H4 (cell line): ENCODE data around the gene LDB2. TPM values are rescaled to one million over a fixed set of nuclear protein-coding genes. Genes with fewer than 3 reads are reported as not detected.

Source experiments
- DNase-seq: peaks from one replicate; pipeline ENCODE4 v3.0.0-alpha.2; 2015; ENCODE audit warnings: low spot score
- total RNA-seq: library from RNA; depleted of rRNA; stranded (reverse); fragments of >200 nt; shearing (Covaris generic); gene quantifications from 2 replicates; pipeline ENCODE4 v1.2.3, GENCODE V29; 2014

Gene LDB2
- total RNA-seq, 1 experiment from 2014 or later = 16.8 TPM

DNA sequence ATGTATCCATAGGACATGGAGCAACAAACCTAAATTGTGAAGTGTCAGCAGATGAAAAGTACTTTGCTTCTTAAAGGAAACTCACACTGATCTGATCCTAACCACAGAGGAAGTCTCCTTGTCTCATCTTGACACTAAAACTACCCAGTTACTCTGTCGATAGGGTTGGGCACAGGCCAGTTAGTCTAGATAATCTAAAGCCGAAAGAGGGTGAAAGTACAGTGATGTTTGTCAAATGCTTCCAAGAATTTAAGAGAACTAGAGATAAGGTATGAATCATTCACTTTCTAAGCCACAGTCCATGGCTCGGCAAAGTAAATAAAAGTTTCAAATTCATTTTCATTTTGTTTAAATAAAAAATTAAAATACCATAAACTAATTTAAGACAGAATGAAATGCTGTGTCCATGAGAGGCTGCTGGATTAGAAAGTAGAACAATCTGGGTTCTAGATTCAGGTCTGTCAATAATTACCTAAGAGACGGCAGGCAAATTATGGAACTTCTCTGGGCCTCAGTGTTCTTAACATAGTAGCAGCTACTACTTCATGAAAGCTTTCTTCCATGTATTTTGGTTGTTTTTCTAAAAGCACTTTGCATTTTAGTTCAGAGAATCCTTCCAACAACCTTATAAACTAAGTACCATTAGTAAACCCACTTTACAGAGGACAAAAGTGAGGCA lies 176.7 kb downstream of the LDB2 start:
- peak; percentile 47 for DNase-seq

DNA sequence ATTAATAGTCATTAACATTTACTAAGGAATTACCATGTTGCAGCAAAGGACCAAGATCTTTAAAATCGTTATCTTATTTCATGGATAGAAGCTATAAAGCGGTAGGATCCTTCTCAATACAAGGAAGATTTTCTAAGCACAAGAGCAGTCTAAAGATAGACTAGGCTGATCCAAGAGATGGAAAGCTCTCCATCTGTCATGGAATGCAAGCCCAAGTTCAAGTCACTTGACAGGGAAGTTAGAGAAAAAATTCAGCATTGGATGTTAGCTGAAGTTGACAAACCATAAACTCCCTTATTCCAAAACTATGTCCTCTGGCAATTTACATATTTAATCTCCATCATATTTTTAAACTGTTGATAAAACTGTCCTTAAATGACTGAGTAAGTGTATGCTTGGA lies 177.7 kb downstream of the LDB2 start:
- DNase-seq = no peak

DNA sequence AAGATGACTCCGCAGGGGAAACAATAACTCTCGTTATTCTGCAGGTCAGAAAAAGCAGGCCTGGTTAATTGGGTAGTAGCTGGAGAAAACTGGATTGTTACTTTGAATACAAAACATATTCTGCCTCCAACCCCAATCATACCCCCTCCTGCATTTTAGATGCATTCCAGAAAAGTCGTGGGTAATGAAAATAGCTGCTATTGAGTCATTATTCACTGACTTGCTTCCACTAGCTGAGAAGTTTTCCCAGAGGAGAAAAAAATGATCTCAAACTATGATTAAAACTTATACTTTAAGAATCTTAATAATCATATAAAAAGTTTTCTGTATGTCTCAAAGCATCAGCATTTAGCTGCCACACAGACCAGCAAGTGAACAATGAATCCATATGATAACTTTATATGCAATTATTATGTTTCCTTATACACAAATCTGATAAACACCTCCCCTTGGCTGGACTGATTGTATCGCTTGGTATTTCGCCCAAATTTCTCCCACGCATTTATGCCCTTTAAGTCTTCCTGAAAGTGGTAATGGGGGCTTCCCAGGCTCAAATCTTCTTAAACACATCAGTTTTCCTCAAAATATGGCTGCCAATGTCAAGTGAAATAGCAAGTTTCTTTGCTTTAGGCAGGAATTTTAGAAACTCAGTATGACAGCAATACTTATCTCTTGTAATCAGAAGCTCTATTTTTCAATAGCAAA lies 181.0 kb downstream of the LDB2 start:
- no peak for DNase-seq

DNA sequence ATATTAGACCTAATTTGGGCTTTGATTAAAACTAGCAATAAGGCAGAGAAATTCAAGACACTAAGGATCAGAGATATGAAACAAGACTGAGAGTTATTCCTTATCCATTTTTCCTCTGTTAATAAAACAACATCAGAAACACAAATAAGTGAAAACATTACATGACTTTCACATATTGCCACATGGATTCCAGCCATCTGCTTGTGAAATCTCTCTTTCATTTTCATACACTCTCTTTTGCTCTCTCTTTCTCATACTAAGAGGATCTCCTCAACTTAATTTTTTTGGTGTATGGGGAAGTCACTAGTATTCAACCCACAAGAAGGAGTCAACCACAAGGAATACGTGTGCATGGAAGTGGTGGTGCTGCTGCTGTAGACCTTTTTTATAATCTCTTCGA lies 183.0 kb downstream of the LDB2 start:
- DNase-seq = no peak

DNA sequence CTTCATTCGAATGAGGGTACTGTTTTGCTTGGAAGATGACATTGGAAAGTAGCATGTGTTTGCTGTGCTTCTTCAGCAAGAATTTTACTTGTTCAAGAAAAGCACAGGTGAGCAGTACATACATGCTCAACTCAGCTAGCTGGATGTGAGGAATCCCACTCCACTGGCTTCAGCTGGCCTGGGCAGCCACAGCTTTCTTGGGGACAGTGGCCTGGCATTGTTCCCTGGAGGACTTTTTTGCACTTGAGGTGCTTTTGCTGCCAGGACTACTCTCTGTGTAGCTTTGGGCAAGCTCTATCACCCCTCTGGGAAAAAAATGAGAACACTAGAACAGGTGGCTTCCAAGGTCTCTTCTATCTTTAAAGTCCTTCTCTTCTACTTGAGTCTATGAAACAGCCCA lies 184.3 kb downstream of the LDB2 start:
- DNase-seq = no peak

DNA sequence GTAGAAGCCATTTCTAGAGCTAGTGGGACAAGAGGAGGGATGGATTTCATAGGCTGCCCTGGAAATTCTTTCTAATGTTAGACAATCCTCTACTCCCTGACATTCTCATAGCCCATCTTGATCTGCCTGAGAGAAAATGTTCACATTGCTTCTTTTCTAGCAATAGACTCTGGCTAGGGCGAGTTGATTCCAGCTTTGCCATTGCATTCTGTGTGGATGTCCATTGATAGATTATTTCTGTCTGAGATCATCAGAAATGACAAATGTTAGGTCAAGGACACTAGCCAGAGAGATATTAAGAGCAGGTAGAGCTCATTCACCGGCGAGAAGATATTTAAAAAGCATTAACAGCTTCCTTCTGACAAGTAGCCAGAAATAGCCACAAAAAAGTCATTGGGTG lies 184.7 kb downstream of the LDB2 start:
- no peak for DNase-seq

DNA sequence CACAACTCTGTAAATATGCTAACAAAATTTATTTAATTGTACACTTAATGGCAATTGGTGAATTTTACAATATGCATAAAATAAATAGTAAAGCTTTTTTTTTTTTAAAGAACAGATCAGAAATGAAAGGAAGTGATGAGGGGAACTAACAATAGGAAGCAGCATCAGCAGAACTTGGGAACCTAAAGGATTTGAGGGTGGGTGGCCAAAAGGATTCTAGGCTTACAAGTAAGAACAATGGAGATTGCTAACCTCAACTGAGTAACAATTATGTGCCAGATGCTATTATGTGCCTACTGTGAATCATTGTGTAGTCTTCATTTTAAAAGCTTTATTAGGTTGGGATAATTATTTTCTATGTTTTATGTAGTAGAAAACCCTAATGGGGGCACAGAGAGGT lies 185.2 kb downstream of the LDB2 start:
- no peak for DNase-seq

DNA sequence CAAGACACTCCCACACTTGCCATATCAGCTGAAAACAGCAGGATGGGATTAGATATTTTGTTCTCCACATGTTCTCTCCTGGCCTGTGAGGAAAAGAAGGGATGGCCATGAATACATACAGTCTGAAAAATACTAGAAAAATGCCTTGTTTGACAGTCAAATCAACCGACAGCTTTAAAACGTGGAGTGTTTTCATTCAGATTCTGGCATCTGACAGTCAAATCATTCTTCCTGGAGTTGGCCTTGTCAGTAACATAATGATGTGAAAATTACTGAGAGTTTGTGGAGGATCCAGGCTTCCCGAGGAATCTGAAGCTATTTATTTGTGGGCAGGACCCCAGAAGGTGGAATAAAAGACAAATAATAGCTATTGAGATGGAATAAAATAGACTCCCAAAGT lies 188.2 kb downstream of the LDB2 start:
- no peak for DNase-seq

DNA sequence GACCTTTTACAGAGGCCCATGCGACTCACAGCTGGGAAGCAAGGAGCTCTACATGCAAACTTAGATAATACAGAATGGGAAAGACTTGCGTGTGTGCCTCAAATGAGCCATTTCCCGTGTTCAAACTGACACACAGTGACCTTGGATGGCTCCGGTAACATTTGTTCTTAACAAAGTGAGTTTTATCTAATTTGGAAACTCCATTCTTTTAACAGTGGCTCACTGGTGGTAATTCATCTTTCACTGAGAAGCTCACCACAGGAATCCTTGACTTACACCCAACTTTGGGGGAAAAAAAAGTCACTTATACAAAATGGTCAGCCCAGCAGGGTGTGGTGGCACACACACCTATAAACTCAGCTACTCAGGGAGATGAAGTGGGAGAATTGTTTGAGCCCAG lies 190.6 kb downstream of the LDB2 start:
- DNase-seq = peak; percentile 79

DNA sequence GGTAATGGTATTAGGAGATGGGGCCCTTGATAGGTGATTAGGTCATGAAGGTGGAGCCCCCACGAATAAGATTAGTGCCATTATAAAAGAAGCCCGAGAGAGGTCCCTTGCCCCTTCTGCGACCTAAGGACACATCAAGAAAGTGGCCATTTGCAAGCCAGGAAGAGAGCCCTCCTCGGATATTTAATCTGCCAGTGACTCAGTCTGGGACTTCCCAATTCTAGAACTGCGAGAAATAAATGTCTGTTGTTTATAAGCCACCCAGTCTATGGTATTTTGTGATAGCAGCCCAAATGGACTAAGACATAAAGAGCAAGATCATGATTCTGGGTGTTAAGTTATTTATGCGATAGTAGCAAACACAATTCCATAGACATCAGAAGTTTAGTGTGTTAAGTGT lies 192.2 kb downstream of the LDB2 start:
- DNase-seq = peak; percentile 24

DNA sequence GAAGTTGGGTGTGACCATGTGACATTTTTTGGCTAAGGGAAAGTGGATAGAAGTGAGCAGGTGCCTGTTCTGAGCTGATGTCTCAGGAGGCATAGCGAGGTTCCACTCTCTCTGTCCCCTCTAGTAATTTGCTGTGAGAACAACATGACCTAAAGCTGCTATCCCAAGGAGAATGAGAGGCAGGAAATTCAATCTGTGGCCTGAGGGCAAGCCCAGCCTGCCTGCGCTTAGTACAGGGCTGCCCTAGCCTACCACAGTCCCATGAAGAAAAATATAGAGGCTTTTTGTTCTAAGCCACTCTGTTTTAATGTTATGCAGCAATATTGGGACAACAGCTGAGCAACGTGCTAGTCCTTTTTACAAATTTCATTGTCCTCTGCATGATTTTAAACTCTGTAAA lies 193.1 kb downstream of the LDB2 start:
- DNase-seq = no peak

DNA sequence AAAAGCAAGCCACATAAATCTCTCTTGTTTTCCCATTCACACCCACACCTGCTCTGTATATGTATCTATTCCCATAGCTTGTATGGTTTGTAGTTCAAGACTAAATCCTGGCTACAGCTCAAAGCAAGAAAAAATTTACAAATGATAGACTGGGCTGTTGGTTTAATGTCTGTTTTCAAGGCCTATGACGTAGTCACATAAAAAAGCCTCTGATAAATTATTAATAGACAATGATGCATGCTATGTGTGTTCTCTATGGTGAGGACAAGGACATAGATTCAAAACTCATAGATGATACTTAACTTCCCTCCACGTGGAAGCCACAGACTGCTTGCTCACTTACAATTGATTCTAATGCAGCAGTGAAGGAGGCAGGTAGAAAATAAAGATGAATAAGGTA lies 194.0 kb downstream of the LDB2 start:
- DNase-seq = no peak

DNA sequence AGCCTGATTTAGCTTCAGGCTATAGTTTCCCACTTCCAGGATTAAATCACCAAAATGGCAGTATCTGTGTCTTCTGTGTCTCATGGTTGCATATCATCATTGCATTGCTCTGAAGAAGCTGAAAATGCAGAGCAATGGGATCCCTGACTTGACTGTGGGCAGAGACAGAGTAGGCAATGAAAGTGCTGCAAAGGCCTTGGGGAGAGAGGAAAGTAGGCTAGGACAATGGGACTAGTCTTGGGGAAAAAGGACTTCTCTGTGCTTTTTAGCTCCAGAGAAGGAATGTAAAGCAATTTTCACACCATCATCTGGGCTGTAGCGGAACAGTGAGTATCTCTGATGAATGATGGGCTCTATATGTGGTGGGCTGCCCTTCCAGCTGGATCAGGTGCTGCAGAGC lies 202.5 kb downstream of the LDB2 start:
- DNase-seq = no peak

DNA sequence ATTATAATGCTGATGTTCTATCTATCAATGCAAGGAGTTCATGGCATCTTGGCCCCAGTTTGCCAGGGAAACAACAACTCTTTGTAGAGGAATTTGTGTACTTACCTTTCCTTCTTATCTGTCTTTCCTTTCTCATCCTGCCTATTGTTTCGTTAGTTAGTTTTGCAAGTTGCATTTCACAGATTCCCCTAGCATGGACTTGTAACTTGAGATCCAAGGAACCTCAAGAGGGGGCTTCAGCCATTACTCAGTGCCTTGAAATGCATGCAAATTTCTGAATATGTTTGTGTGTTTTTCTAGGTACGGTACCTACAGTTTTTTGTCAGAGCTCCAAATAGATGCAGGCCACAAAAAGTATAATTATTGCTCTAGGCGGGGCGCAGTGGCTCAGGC lies 203.6 kb downstream of the LDB2 start:
- no peak for DNase-seq

DNA sequence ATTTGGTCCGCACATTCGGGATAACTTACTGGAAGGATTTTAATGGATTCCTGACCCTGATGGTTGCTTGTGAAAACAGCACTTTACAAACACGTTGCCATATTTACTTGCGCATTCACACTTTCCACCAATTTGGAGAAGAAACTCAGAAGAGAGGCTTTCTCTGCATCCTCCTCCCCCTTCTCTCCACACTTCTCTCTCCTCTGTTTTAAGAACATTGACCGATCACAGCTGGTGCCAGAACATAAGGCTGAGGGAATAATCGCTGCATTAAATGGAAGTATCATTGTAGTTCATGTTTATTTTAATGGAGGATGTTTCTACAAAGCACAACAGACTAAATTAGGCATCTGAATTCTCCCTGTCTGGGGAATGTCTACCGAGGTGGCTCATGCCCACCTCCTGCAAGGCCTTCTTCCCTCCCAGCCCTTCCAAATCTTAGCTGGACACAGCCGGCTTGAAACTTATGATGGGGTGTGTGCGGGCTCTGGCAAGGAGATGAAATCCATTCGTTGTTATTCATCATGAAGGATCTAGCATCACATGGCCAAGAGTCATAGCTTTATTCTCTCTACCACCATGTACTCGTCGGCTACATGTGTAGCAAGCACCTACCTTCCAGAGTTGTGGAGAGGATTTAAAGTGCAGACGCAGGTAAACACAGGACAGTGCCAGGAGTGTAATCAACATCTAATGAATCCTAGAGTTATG lies 204.1 kb downstream of the LDB2 start:
- no peak for DNase-seq

DNA sequence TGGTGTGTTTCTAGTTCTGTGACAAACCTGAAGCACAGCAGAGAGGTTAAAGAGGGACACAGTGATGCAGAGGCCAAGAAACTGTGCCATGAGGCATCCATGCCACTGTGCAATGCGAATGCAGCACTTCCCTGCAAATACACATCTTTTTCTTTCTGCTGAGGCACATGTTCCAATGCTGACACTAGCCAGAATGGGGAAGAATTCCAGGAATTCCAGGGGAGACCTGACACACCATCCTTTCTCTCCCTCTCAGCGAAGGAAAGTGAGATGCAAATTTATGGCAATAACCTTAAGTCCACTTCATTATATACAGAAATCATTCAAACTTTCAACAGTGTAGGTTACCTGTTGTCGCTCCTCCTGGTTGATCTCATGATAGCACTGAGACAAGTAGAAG lies 204.8 kb downstream of the LDB2 start:
- no peak for DNase-seq

DNA sequence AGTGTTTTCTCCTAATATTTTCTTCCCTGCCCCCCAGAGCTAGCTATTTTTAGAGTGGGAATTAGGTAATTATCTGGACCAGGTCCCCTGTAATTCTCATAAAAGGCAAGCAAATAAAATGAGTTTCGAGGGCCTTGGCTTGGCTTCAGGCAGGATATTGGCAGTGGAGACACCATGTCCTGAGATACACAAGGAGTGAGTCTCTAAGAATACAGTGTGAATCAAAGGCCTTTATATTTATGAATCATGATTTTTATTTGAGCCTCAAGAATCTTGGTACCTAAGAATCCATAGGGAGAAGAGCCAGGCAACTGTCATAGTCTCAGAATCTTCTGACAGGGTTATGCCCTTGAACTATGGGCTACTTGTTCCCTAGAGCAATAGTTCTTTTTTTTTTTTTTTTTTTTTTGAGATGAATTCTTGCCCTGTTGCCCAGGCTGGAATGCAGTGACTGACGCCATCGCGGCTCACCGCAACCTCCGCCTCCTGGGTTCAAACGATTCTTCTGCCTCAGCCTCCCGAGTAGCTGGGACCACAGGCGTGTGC lies 205.4 kb downstream of the LDB2 start:
- DNase-seq = peak; percentile 39

DNA sequence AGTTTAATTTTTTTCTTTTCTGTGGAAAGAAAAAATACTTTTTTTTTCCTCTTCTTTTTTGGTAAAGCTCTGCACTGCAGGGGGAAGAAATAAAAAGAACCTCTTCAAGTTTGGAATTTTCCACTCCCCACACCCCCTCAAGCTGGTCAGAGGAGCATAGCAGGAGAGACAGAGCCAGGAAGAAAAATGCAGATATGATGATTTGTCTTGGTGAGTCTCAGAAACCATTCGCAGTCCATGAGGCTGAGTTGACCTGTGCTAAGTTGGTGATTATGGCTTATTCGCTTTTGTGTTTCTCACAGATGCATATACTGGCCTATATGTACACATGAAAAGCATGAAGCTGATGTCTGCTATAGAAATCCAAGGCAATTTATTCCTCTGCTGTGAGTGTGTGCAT lies 205.9 kb downstream of the LDB2 start:
- DNase-seq = no peak

DNA sequence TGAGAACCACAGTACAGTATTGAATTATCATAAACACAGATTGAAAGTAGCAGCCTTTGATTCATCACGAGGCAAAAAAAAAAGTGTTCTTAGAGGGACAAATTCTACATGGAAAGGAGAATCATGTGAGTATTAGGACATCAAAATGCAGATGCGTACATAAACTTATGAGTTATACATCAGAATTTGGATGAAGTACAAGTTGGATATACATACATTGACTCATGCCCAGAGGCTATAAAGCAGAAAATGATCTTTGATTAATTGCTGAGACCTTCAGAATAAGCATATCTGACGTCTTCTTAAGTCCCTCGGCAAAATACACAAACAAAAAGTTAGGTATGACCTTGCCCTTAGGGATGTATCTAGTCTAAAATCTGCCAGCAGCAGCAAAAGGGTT lies 206.4 kb downstream of the LDB2 start:
- DNase-seq = no peak

DNA sequence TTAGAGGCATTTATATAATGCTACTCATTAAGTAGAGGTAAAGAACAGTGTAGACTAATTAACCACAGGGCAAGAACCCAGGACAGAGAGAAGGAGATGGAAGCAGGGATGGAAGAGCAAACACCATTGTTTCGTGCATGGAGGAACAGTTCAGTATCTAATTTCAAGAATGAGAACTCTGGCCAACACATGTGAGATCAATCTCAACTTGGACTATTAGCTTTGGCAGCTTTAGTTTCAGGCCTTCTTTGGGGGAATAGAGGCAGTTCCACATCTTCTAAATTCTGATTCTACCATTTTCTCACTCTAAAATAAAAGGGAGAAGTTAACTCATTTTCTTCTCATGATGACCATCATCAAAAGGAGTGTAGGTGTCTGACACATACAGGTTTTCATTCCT lies 207.0 kb downstream of the LDB2 start:
- DNase-seq = no peak

DNA sequence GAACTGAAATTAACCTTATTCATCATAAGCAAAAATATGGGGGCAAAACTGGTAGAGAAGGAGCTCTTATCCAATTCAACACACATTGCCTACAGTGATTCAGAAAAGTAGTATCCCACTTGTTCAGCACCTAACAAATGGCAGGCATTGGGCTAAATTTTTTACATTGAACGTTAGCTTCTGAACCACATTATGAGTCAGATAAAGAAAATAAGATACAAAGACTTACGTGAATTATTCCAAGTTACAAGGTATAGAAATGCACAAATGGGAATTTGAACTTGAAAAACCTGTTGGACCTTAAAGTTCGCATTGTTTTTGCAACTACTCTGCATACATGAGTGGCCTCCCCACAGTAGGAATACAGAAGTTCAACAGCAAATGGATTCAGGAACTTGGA lies 210.6 kb downstream of the LDB2 start:
- no peak for DNase-seq

DNA sequence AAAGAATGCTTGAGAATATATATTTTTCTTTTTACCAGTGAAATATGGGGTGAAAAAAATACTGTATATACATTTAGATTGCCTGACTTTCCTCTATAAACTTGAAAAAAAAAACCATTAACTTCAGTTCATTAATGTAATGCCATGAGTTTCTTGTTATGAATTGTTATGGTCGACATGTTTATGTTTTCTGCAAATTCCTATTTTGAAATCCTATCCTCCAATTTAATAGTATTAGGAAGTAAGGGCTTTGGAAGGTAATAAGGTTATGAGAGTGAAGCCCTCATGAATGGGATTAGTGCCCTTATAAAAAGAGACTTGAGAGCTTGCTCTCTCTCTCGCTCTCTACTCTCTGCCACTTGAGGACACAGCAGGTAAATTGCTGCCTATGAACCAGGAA lies 211.4 kb downstream of the LDB2 start:
- no peak for DNase-seq

DNA sequence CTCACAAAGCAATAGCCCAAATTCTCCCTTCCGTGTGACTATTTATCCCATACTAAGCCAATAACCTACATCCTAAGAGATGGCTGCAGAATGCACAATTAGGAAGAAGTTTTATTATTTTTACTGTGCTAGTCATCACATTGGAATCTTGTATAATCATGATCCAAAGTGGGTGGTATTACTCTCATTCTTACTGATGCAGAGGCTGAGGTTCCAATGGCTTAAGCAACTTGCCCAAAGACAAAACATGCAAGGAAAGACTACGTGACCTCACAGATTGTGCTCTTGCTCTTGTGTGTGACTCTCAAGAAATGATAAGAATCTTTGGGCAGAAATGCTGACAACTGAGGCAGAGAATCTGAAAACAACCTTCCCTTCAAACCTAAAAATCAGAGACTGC lies 212.2 kb downstream of the LDB2 start:
- peak; percentile 77 for DNase-seq
